Fibroblast of villous mesenchyme (primary cell): ENCODE results near the gene NLRP6. TPM values are rescaled to one million over a fixed set of nuclear protein-coding genes. Genes with fewer than 3 reads are reported as not detected.
A peak's percentile ranks its signal among the peaks of the same experiment; 100 is the strongest.

Experiments used
- DNase-seq: peaks from one replicate; pipeline ENCODE4 v3.0.0-alpha.2; 2010; ENCODE audit warnings: low read depth
- H3K4me3 ChIP-seq: 2 replicates; pipeline ENCODE4 v1.5.1; 2011; ENCODE audit warnings: low read depth, mild to moderate bottlenecking, low read length
- CTCF ChIP-seq: IDR thresholded peaks from 2 replicates; pipeline ENCODE4 v1.5.1; 2012; ENCODE audit warnings: low read depth, mild to moderate bottlenecking, low read length; ENCODE audit not compliant: insufficient read depth
- small RNA-seq: library from RNA; depleted of rRNA; stranded (forward); fragments of <200 nt; gene quantifications from one replicate; pipeline ENCODE3, GENCODE V24; 2012
- total RNA-seq: library from RNA; depleted of rRNA; stranded (reverse); fragments of >200 nt; gene quantifications from 2 replicates; pipeline ENCODE4 v1.2.3, GENCODE V29; 2012

NLRP6 gene
- total RNA-seq, 1 donor: not detected

GRCh38 chr11:334264-334994 lies 56.2 kb downstream of the NLRP6 start:
- peak; percentile 75 for DNase-seq
- no peak for TF ChIP-seq CTCF
- no peak overlapping the region for H3K4me3 ChIP-seq

Small RNA genes lying within 50 kb of the gene (small RNA-seq; reads per million reads assigned to genes)
- not detected for gene AC136475.6

Other genes starting within 250 kb of the NLRP6 start
- gene SCGB1C1, start 85.3 kb upstream of the NLRP6 start, total RNA-seq: not detected in 2 replicates
- gene BET1L, start 71.0 kb upstream of the NLRP6 start, total RNA-seq: 22.0 and 23.8 TPM in 2 replicates
- gene RIC8A, start 70.7 kb upstream of the NLRP6 start, total RNA-seq: 154 and 167 TPM in 2 replicates
- 10.3 and 10.4 TPM in 2 replicates for gene SIRT3, start 42.1 kb upstream of the NLRP6 start, total RNA-seq
- gene PSMD13, start 41.4 kb upstream of the NLRP6 start, total RNA-seq: 130 and 140 TPM in 2 replicates
- gene PGGHG, start 10.7 kb downstream of the NLRP6 start, total RNA-seq: 7.8 and 10.6 TPM in 2 replicates
- not detected in 2 replicates for gene IFITM5, start 21.1 kb downstream of the NLRP6 start, total RNA-seq
- 38.4 and 107 TPM in 2 replicates for gene IFITM2, start 29.4 kb downstream of the NLRP6 start, total RNA-seq
- 76.4 and 117 TPM in 2 replicates for gene IFITM1, start 35.6 kb downstream of the NLRP6 start, total RNA-seq
- gene IFITM3, start 42.5 kb downstream of the NLRP6 start, total RNA-seq: 83.3 and 94.1 TPM in 2 replicates
- 0.43 and 1.3 TPM in 2 replicates for gene B4GALNT4, start 91.1 kb downstream of the NLRP6 start, total RNA-seq
- gene PKP3, start 115.8 kb downstream of the NLRP6 start, total RNA-seq: 2.2 and 2.6 TPM in 2 replicates
- gene SIGIRR, start 136.6 kb downstream of the NLRP6 start, total RNA-seq: 10.8 and 14.5 TPM in 2 replicates
- not detected in 2 replicates for gene ANO9, start 163.6 kb downstream of the NLRP6 start, total RNA-seq
- 31.5 and 34.8 TPM in 2 replicates for gene PTDSS2, start 171.9 kb downstream of the NLRP6 start, total RNA-seq
- 259 and 276 TPM in 2 replicates for gene RNH1, start 228.8 kb downstream of the NLRP6 start, total RNA-seq